Loucy (cell line): ENCODE results near the gene AGPS.

Source experiments
- H2AFZ ChIP-seq: fragments of 200-600 bp; sonication (generic); 2 replicates; pipeline ENCODE4 v1.6.0; 2016; ENCODE audit warnings: antibody characterized with exemption, mild to moderate bottlenecking, low read length, moderate library complexity
- H3F3A ChIP-seq: fragments of 200-600 bp; 2 replicates; pipeline ENCODE4 v1.6.0; 2016; ENCODE audit warnings: antibody characterized with exemption, low read depth, mild to moderate bottlenecking
- H3K27me3 ChIP-seq: fragments of 200-600 bp; sonication (generic); 2 replicates; pipeline ENCODE4 v1.6.1; 2014; ENCODE audit warnings: low read length, mild to moderate bottlenecking; ENCODE audit not compliant: insufficient read depth, poor library complexity, severe bottlenecking
- H3K36me3 ChIP-seq: fragments of 200-600 bp; sonication (generic); 2 replicates; pipeline ENCODE4 v1.6.1; 2016; ENCODE audit warnings: low read length; ENCODE audit not compliant: insufficient read depth
- H3K4me1 ChIP-seq: fragments of 200-600 bp; sonication (generic); 2 replicates; pipeline ENCODE4 v1.5.1; 2014; ENCODE audit warnings: low read length, mild to moderate bottlenecking; ENCODE audit not compliant: insufficient read depth, poor library complexity, severe bottlenecking
- H3K4me2 ChIP-seq: fragments of 200-600 bp; sonication (generic); 2 replicates; pipeline ENCODE4 v1.6.0; 2014; ENCODE audit warnings: antibody characterized with exemption, low read length, low read depth, mild to moderate bottlenecking; ENCODE audit not compliant: poor library complexity, severe bottlenecking
- H3K4me3 ChIP-seq: fragments of 200-600 bp; sonication (generic); 2 replicates; pipeline ENCODE4 v1.5.1; 2014; ENCODE audit warnings: low read length, mild to moderate bottlenecking, mixed read lengths; ENCODE audit not compliant: poor library complexity, severe bottlenecking
- H3K79me2 ChIP-seq: fragments of 200-600 bp; sonication (generic); 2 replicates; pipeline ENCODE4 v1.6.1; 2014; ENCODE audit warnings: low read length; ENCODE audit not compliant: insufficient read depth
- H3K9ac ChIP-seq: fragments of 200-600 bp; sonication (generic); 2 replicates; pipeline ENCODE4 v1.6.0; 2014; ENCODE audit warnings: mild to moderate bottlenecking, low read depth, low read length, moderate library complexity; ENCODE audit not compliant: poor library complexity, severe bottlenecking
- H3K9me2 ChIP-seq: fragments of 200-600 bp; sonication (generic); replicated peaks from 2 replicates; pipeline ENCODE4 v1.6.1; 2016; ENCODE audit warnings: low read depth, low read length, mixed read lengths
- H3K9me3 ChIP-seq: fragments of 200-600 bp; sonication (generic); 2 replicates; pipeline ENCODE4 v1.6.1; 2014; ENCODE audit warnings: mild to moderate bottlenecking, antibody characterized with exemption, low read length, low read depth; ENCODE audit not compliant: insufficient read depth
- H4K20me1 ChIP-seq: fragments of 200-600 bp; sonication (generic); 2 replicates; pipeline ENCODE4 v1.6.0; 2014; ENCODE audit warnings: antibody characterized with exemption, low read length, mild to moderate bottlenecking; ENCODE audit not compliant: insufficient read depth, poor library complexity, severe bottlenecking
- CTCF ChIP-seq: fragments of 200-600 bp; sonication (generic); conservative IDR thresholded peaks from 2 replicates; pipeline ENCODE4 v1.5.1; 2014; ENCODE audit warnings: mild to moderate bottlenecking, antibody characterized with exemption, low read length
- EZH2phosphoT487 ChIP-seq: fragments of 200-600 bp; IDR thresholded peaks from 2 replicates; pipeline ENCODE4 v1.6.1; 2018; ENCODE audit warnings: antibody characterized with exemption, mild to moderate bottlenecking, moderate library complexity, borderline replicate concordance

The AGPS gene

GRCh38 chr2:177346192-177346591 is 46.4 kb upstream of the AGPS start:
- Histone ChIP-seq H3K9ac (no peak overlapping the region), H3K27me3 (no peaks in the 10 kb centered on the region), H3K4me1 (no peaks in the 10 kb centered on the region), H3K79me2 (no peaks in the 10 kb centered on the region), H3K9me2 (no peaks in the 10 kb centered on the region), H2AFZ (no peak overlapping the region), H3F3A (no peaks in the 10 kb centered on the region), H4K20me1 (no peaks in the 10 kb centered on the region), H3K36me3 (no peaks in the 10 kb centered on the region), H3K9me3 (no peaks in the 10 kb centered on the region), H3K4me3 (no peak overlapping the region), H3K4me2 (no peak overlapping the region)
- TF ChIP-seq CTCF (no peak), EZH2phosphoT487 (no peak)

GRCh38 chr2:177347570-177347969 is 45.0 kb upstream of the AGPS start:
- no peaks in the 10 kb centered on the region for H3K9me2 ChIP-seq
- no peak overlapping the region for H3K4me3 ChIP-seq
- no peaks in the 10 kb centered on the region for H4K20me1 ChIP-seq
- no peaks in the 10 kb centered on the region for H3K9me3 ChIP-seq
- H3F3A ChIP-seq, result no peaks in the 10 kb centered on the region
- H3K4me1 ChIP-seq, result no peaks in the 10 kb centered on the region
- no peaks in the 10 kb centered on the region for H3K36me3 ChIP-seq
- H3K4me2 ChIP-seq, result no peak overlapping the region
- H2AFZ ChIP-seq, result no peak overlapping the region
- H3K79me2 ChIP-seq, result no peaks in the 10 kb centered on the region
- TF ChIP-seq CTCF, result no peak
- H3K27me3 ChIP-seq, result no peaks in the 10 kb centered on the region
- no peak overlapping the region for H3K9ac ChIP-seq

GRCh38 chr2:177348118-177348654 is 44.4 kb upstream of the AGPS start:
- no peaks in the 10 kb centered on the region for H3K79me2 ChIP-seq
- H3K36me3 ChIP-seq, result no peaks in the 10 kb centered on the region
- no peaks in the 10 kb centered on the region for H4K20me1 ChIP-seq
- H3K9me3 ChIP-seq, result no peaks in the 10 kb centered on the region
- H3K9me2 ChIP-seq, result no peaks in the 10 kb centered on the region
- TF ChIP-seq EZH2phosphoT487 (no peak), CTCF (no peak)
- no peaks in the 10 kb centered on the region for H3F3A ChIP-seq
- no peaks in the 10 kb centered on the region for H3K27me3 ChIP-seq
- no peak overlapping the region for H3K9ac ChIP-seq
- no peak overlapping the region for H3K4me2 ChIP-seq
- no peak overlapping the region for H3K4me3 ChIP-seq
- H2AFZ ChIP-seq, result no peak overlapping the region
- H3K4me1 ChIP-seq, result no peaks in the 10 kb centered on the region
